HG03103 (cell line): ENCODE measurements around the gene TADA2A.
A peak's percentile ranks its signal among the peaks of the same experiment; 100 is the strongest.

ENCODE experiments used
- ATAC-seq: cut with Tn5 transposase; IDR thresholded peaks from one replicate; pipeline ENCODE4 v1.9.1; 2021; ENCODE audit warnings: low read depth; ENCODE audit not compliant: unreplicated experiment

TADA2A gene, protein sequence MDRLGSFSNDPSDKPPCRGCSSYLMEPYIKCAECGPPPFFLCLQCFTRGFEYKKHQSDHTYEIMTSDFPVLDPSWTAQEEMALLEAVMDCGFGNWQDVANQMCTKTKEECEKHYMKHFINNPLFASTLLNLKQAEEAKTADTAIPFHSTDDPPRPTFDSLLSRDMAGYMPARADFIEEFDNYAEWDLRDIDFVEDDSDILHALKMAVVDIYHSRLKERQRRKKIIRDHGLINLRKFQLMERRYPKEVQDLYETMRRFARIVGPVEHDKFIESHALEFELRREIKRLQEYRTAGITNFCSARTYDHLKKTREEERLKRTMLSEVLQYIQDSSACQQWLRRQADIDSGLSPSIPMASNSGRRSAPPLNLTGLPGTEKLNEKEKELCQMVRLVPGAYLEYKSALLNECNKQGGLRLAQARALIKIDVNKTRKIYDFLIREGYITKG

DNA sequence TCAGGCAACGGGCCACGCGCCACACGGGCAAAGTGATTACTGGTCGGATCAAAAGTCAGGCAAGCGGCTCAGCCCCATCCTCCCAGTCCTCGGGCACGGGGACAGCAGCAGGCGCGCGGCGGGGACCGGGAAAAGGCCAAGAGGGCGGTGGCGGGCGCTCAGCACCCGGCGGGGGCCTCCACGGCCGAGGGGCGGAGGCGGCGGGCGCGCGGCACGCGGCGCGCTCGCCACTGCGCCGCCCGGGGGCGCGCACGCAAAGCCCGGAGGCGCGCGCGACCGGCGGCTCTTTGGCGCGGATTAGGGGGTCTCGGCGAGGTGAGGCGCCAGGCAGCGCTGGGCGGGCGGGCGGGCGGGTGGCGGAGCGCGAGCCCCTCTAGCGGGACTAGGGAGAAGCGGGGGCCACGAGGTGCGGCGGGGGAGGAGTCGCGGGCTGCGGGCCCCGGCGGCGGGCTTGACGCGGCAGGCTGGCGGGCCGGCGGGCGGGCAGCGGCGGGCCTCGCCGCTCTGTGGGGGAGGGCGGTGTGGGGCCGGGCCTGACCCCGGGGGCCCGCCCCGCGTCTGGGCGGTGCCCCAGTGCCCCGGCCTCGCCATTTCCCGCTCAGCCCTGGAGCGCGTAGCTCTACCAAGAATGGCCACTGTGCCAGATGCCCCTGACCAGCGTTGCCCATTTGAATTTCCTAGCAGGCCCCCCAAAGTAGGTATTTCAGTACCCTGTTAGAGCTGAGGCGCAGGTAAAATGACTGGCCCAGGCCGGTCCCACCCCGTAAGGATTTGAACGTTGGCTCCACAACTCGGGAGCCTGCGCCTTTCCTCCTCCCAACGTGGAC, at the start of gene TADA2A, which contains the start of gene ACACA:
TSS of gene TADA2A (plus strand) at position 252 of the 827 bp plus-strand sequence. CDS start 4,480 bp downstream, outside the sequence.
TSS of gene ACACA (minus strand) at position 202 of the 827 bp plus-strand sequence. CDS start 537 bp downstream, outside the sequence.
- ATAC-seq, result peak; percentile 70

DNA sequence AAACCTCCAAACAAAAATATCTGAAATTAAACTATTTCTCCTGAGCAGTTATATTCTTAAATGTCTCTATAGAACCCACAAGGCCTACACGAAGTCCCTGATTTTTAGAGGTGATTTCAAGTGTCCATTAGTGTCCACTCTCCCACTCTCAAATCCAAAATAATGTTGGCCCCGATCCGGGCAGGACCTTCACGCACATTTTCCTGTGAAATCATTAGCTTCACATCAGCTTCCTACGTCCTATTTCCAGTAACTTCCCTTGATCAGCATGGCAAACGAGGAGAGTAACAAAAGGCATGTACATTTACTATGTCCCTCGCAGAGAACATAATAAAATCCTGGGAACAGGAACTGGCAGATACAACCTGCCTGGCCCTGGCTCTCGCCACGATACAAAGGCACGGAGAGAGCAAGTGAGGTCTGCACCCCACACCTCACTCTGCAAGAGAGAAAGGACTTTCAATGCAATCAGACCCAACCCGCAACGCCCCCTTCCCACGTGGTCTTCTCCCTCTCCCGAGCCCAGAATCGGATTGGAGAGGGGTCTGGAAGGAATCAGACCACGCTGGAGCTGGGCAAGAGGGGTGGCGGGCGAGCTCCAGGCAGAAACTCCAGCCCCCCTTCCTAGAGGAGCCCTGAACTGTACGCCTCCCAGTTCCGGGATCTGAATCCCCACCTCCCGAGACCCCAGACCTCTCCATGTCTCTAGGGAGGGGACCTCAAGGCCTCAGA, 48.4 kb upstream of the TADA2A start:
- no peak for ATAC-seq

DNA sequence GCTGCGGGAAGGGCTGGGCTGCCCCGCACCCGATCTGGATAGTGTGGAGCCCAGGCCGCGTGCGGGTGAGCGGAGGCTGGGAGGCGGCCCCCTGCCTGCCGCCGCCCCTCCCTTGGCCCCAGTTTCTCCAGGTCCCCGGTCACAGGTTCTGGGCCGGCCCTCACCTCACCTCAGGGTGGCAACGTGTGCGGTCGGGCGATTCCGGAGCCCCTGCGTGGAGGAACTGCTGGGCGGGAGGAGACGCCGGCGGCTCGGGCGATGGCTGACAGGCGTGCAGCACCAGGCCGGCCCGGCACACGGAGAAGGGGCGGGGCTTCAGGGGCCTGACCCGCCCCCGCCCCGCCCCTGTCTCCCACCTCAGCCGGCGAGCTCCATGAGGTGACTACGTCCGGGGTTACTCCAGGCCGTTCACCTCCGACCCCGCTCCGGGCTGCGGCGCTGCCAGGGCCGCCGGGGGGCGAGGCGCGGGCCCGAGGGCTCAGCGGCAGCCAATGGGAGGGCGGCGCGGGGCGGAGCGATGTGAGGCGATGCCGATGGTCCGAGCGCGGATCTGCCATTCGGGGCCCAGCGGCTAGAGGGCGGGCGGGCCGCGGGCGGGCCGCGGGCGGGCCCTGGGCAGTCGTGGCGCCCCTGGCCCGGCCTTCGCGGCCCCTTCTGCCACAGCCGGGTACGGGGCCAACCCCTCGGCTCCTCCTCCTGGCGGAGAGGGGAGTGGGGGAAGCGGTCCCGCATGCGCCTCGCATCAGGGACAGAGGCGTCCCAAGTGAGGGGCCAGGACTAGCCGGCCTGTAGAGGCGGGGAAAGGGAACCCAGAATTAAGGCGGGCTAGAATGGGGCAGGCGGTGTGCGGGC, 47.6 kb upstream of the TADA2A start:
- ATAC-seq, result peak; percentile 84

DNA sequence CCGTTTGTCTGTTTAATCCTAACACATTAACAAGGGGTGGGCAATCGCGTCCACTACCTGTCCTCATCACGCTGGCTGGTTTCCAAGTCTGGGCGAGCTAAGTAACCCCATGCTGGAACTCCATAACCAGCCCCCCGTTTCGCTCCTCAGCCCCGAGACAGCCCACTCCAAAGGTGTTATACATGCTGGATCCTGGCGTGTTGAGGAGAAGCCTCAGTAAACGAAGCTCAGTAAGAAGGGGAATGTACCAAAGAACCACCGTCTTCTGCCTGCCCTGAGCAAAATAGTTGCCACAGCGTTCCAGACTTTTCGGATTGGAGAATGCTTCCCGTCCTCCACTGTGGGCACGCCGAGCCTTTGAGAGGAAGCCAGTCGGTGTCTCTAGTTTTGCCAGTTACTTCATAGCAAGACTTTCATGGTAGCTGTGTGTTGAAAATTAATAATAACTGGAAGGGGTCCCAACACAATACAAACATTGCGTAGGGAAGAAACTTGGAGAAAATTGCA, 47.0 kb upstream of the TADA2A start:
- no peak for ATAC-seq

DNA sequence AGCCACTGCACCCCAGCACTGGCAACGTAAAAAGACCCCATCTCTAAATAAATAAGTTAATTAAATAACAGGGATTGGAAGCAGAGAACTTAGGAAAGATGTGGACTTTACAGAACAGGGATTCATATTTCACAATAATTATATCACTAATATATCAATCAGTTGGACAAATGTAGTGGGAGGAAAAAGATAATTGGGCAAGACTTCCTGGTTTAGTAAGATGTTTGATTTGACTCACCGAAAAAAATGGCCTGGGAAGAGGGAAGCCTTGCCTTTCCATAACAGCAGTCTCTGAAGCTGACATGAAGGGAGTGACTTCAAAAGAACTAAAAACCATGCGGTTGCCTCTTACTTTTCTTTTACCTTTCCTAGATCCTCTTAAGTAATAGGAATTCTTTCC, 46.1 kb upstream of the TADA2A start:
- ATAC-seq, result no peak

DNA sequence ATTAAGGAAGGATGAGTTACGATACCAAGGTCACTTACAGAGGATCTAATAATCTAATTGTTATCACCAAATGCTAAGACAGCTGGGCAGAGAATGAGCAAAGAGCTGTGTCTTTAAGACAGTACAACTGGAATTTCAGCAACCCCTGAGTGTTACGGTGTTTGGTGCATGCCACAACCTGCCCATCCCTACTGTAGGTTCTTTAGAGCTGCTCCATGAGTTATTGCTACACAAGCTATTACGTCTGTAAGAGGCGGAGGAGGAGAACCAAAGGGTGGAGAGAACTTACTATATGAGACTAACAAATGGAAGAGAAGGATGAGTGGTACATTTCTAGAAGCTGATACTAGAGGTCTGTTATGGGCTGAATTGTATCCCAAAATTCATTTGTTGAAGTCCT, 45.1 kb upstream of the TADA2A start:
- ATAC-seq, result no peak

DNA sequence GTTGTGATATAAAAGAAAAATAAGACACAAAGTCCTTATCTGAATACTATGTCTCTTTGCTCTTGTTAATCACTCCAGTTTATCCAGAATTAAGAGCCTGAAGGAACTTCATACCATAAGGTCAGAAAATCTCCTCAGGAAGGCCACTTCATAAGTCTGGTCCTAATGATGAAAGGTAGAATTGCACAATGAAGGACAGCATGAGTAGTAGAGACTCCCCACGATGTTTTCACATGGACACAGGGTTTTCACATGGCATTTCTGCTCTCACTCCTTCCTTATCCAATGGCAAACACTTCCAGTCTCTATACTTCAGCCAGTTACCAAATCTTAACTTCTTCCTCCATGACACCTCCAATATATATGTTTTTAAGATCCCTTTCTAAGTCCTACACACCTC, 41.1 kb upstream of the TADA2A start:
- no peak for ATAC-seq

DNA sequence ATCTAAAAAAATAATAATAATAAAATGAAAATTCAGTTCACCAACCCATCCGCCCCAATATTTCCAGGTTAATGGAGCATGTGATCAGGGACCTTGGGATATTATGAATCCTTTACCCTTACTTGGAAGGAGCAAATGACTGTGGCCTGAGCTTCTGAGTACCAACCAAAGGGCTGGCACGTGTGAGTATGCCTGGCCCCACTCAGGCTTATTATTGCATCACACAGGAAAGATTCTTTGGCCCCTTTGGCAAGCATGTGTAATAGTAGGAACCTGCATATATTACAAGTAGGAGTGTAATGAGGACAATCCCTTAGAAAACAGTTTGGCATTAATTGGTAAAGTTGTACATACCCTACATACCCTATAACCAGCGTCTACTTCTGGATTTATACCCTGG, 38.1 kb upstream of the TADA2A start:
- ATAC-seq, result no peak

DNA sequence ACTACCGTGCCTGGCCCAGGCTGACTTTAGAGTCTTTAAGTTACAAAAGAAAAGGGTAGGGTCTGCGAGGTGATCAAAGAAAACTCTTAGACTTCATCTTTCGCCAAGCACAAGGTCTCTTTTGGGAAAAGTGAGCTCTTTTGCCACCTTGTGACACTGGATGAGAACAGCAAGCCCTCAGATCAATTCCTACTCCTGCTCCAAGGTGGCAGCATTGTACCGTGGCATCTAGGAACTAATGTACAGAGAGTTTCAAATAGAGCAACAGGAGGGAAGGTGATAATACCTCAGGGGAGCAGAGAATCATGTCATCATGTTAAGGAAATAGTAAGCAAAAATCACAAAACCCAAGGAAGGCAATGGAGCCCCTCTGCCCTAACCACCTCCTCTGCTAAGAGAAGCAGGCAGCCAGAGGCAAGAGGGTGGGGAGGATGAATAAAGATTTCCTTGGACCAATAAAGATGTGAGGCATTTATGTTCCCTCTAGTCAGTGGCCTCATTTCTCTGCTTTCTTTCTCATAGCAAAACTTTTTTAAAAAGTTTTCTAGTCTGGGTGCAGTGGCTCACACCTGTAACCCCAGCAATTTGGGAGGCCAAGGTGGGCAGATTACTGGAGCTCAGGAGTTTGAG, 33.0 kb upstream of the TADA2A start:
- ATAC-seq, result no peak

DNA sequence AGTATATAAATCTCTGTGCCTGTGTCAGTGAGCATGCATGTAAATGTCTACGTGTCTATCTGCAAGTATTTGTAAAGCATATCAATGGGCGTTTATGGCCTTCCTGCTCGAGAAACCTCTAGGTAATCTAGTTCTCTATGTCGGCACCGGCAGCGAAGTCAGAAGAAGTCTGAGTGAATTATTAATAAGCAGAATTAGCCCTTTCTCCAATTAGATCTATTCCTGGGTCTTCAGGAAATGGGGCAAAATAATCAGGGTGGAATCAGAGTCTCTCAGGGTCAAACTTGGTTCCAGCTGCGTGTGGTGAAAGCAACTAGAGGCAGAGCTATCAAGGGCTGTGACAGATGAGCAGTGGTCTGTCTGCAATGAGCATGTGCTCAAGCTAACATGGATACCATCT, 31.0 kb upstream of the TADA2A start, which contains the start of gene C17orf78:
TSS of gene C17orf78 (plus strand) at position 280 of the 400 bp plus-strand sequence. CDS start at position 388, 108 bp downstream.
- no peak for ATAC-seq

DNA sequence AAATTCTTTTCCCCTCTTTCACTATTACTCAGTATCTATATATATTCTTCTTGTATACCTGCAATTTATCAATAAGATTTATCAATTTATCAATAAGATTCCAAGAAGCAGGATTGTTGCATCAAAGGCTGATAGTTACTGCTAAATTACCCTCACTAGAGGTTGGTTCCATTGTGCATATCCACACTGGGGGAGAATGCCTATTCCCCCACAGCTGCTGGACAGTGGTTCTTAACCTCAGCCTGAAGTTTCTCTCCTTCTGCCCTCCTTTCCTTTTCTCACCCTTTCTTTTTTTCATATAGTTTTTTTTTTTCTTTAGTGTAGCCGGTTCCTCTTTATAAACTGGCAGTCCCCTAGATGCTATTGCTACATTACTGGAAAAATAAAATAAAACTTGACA, 24.6 kb upstream of the TADA2A start:
- ATAC-seq, result no peak

DNA sequence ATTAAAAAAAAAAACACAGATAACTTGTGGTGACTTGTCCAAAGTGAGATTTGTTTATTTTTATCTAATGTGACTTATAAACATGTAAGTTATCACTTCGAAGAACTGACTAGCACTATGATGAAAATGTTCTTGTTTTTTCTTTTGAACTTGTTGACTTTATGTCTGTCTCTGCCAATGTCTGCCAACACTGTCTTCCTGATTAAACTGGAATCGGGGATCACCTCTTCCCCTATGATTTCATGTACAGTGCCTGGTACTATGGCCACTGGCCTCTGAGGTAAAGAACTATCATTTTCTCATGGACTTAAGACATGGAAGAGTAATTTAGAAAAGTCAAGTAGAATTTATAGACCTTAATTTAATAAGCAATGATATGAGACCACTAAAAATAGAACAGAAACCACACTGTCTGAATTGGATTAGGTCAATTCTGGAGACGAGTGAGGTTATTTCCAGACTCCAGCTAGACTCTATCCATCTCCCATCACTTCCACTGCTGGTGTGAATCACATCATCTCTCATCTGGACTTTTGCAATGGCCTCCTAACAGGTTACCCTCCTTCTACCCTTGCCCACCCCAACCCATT, 22.0 kb upstream of the TADA2A start:
- no peak for ATAC-seq

DNA sequence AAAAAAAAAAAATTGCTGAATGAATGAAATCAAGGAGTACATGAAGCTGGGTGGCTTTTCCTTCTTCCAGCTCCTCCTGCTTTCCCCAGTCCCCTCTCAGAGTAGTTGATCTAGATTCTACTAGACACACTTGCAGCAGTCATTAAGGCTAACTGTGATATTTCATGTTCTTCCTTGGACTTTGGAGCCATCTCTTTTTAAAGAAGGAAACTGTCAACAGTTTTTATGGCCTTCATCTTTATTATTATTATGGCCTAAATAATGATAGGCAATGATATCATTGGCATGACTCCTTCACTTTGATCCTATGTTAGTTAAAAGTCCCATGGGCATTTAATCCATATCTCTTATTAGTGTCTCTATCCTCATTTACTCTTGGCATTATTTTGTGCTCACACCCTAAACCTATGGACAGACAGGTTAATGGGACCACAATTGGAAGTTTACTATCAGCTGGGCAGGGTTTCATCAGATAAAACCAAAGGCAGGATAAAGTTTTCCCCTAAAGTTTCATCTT, 21.2 kb upstream of the TADA2A start:
- ATAC-seq, result no peak

DNA sequence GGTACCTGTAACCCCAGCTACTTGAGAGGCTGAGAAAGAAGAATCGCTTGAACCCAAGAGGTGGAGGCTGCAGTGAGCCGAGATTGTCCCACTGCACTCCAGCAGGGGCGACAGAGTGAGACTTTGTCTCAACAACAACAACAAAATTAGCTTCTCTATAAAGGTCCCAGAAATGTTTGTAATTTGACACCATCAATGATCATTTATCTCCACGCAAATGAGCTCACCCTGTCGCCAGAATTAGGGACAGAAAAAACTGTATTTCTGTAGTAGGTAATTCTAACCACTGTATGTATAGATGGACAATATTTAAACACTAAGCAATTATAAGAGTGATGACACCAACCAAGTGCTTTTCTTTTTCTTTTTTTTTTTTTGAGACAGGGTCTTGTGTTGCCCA, 20.2 kb upstream of the TADA2A start:
- ATAC-seq, result no peak

DNA sequence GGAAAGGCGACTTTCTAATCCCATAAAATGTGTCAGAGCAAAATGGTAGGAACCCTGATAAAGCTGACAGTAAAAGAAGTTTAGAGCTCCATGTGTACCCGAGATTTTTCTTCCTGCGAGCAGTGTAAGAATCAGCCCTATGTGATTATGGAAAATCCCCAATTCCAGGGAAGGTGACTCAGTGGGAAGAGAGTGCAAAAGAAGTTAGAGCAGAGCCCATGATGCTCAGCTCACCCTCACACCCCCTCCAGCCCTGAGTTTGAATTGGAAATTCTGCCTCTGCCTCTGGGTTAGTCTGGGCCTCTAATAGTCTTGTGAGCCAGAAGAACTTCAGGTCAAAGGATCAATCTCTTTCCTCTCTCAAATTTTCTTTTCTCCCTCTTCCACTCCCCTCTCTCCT, 18.4 kb upstream of the TADA2A start:
- no peak for ATAC-seq

DNA sequence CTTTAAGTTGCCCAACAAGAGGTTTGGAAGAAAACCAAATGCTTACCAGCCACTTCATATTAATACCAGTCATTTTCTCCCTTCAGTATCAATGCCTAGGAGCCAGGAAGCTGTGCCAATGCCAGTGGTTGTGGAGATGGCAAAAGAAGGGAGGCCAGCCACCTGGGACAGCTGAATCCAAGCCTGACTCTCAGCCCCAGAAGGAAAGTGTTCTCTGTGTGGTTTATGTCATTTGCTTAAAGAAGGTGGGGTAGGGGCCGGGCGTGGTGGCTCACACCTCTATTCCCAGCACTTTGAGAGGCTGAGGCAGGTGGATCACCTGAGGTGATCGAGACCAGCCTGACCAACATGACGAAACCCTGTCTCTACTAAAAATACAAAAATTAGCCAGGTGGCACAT, 17.5 kb upstream of the TADA2A start:
- no peak for ATAC-seq

DNA sequence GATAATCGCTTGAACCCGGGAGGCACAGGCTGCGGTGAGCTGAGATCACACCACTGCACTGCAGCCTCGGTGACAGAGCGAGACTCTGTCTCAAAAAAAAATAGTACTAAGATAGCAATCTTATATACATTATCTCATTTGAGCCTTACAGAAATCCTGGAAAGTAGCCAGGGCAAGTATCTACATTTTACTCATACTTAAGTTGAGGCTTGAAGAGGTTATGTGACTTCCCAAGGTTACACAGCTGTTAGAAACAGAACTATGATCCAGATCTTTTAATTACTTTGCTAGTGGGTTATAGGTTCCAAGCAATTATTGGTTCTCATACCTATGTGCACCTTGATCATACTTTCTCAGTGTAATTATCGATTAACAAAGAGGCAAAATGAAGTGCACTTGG, 15.5 kb upstream of the TADA2A start:
- no peak for ATAC-seq

DNA sequence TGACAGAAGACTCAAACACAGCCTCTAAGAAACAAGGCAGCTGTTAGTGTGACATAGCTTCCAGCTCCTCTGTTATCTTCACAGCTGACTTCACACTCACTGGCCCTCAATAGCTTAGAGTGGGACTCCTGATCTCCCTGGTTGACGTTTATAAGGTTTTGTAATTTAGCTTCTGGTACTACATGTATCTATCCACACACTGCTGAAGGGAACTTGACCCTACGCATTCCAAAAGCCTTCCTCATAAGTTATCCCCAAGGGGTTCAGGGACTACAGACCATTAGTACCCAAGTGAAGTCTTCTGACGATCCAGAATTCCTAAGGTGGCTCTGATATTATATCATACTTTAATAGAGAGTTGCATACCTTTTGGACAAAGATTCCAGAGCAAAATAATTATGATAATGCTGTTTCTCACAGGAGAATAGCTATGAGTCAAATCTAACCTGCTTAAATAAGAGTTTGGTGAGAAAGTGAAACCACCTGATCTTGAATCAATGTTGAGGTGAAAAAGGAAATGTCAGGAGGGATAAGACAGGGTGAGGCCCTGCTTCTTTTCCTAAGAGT, 14.6 kb upstream of the TADA2A start:
- no peak for ATAC-seq
